Tibial nerve (tissue), 4 donors: ENCODE measurements around the gene CXXC1.

ENCODE experiments used
- EP300 ChIP-seq, 2 donors: sonication (generic); formaldehyde crosslinking; IDR thresholded peaks; one replicate each; pipeline ENCODE4 v1.6.1; 2017; ENCODE audit warnings: antibody characterized with exemption in 2 of 2, mild to moderate bottlenecking in 1 of 2
- TF ChIP-seq, protein P1 (sequence below), 5 experiments: fragments of 200-600 bp in 3 of 5; fragments of 450-650 bp in 2 of 5; sonication (generic) in 3 of 5; IDR thresholded peaks; one replicate each; pipeline ENCODE4 v1.5.1; 2016 to 2019; ENCODE audit warnings: antibody characterized with exemption in 5 of 5, mild to moderate bottlenecking in 3 of 5, moderate library complexity in 2 of 5

- no peak for TF ChIP-seq EP300 (IDR thresholded peaks at IDR 0.05)
- TF ChIP-seq, protein P1, sequence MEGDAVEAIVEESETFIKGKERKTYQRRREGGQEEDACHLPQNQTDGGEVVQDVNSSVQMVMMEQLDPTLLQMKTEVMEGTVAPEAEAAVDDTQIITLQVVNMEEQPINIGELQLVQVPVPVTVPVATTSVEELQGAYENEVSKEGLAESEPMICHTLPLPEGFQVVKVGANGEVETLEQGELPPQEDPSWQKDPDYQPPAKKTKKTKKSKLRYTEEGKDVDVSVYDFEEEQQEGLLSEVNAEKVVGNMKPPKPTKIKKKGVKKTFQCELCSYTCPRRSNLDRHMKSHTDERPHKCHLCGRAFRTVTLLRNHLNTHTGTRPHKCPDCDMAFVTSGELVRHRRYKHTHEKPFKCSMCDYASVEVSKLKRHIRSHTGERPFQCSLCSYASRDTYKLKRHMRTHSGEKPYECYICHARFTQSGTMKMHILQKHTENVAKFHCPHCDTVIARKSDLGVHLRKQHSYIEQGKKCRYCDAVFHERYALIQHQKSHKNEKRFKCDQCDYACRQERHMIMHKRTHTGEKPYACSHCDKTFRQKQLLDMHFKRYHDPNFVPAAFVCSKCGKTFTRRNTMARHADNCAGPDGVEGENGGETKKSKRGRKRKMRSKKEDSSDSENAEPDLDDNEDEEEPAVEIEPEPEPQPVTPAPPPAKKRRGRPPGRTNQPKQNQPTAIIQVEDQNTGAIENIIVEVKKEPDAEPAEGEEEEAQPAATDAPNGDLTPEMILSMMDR (IDR thresholded peaks at IDR 0.05), result no peak
Measured at GRCh38 chr18:50311650-50312049, 24.2 kb upstream of the CXXC1 start.
